Body of pancreas (tissue), 4 donors: ENCODE measurements around the gene TMEM130.

Source experiments
- CTCF ChIP-seq, 7 experiments: fragments of 450-650 bp in 4 of 7; fragments of 200-600 bp in 3 of 7; sonication (generic) in 3 of 7; IDR thresholded peaks; one replicate each; pipeline ENCODE4 v1.5.1; 2016 to 2019; ENCODE audit warnings: antibody characterized with exemption in 7 of 7
- POLR2A ChIP-seq, 3 donors: fragments of 450-650 bp; IDR thresholded peaks; one replicate each; pipeline ENCODE4 v1.6.1; 2016; ENCODE audit warnings: antibody characterized with exemption in 3 of 3, mild to moderate bottlenecking in 2 of 3

DNA sequence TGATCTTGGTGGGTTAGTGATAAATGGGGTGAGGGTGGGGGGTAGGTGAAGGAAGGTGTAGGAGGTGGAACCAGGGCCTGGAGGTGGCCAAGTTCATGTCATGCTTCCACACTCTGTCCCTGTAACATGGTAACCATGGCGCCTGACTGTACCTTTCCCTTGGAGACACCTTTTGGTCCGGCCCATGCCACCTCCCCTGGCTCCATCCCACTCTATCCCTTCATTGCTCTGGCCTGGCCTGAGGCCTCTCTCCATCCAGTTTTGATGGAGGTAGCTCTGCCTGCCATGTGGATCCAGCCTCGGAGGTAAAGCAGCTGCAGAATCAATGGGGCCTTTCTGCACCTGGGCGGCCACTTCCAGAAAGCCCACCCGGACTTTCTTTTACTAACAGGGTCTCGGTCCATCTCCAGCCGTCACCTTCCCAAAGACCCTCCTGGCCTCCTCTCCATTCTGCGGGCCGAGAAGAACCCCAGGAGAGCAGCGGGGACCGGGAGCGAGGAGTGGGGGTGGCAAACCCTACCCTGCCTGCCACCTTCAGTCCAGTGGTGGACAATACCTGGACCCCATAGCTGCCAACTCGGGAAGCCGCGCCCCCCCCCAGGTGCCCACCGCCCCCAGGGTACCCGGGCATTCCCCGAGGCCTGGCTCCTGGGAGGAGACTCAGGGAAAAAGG is 8.0 kb upstream of the TMEM130 start:
- no peak for TF ChIP-seq POLR2A (IDR thresholded peaks at IDR 0.05)
- TF ChIP-seq CTCF (IDR thresholded peaks at IDR 0.05), result no peak
